Neural cell (in vitro differentiated cells): Measurements from ENCODE around the gene TRMU.

Source experiments
- CTCF ChIP-seq: fragments of 450-650 bp; IDR thresholded peaks from 2 replicates; pipeline ENCODE4 v1.5.1; 2014; ENCODE audit warnings: antibody characterized with exemption, mild to moderate bottlenecking, moderate library complexity; ENCODE audit not compliant: poor library complexity, severe bottlenecking
- MXI1 ChIP-seq: fragments of 450-650 bp; conservative IDR thresholded peaks from 2 replicates; pipeline ENCODE4 v1.6.1; 2014; ENCODE audit warnings: antibody characterized with exemption, mild to moderate bottlenecking; ENCODE audit not compliant: poor library complexity, severe bottlenecking
- POLR2AphosphoS5 ChIP-seq: IDR thresholded peaks from 2 replicates; pipeline ENCODE4 v1.6.1; 2012
- REST ChIP-seq: IDR thresholded peaks from 2 replicates; pipeline ENCODE4 v1.6.1; 2012; ENCODE audit warnings: borderline replicate concordance
- TAF1 ChIP-seq: IDR thresholded peaks from 2 replicates; pipeline ENCODE4 v1.6.1; 2012; ENCODE audit warnings: low read depth

- no peak for TF ChIP-seq POLR2AphosphoS5
- no peak for TF ChIP-seq CTCF
- no peak for TF ChIP-seq TAF1
- no peak for TF ChIP-seq REST
- no peak for TF ChIP-seq MXI1
Measured at GRCh38 chr22:46308283-46308988, 27.1 kb upstream of the TRMU start.
